NCI-H510A (cell line): ENCODE data around the gene KCP.
A peak's percentile ranks its signal among the peaks of the same experiment; 100 is the strongest.

ENCODE experiments used
- DNase-seq: peaks from one replicate; lab custom pipeline; 2025; lab: John Stamatoyannopoulos, UW

Gene KCP

GRCh38 chr7:128906766-128907559 lies 3.5 kb downstream of the KCP start:
- no peak for DNase-seq

- DNase-seq: no peak
These were observed 4.3 kb downstream of the KCP start for GRCh38 chr7:128906001-128906765.

GRCh38 chr7:128904381-128905197 lies 5.9 kb downstream of the KCP start:
- no peak for DNase-seq

- DNase-seq: no peak
These were observed 6.7 kb downstream of the KCP start for GRCh38 chr7:128903621-128904361.

- no peak for DNase-seq
These were observed 7.5 kb downstream of the KCP start for GRCh38 chr7:128902761-128903585.

GRCh38 chr7:128900237-128900636 lies 10.3 kb downstream of the KCP start:
- DNase-seq: no peak

- DNase-seq: no peak
These were observed 11.1 kb downstream of the KCP start for GRCh38 chr7:128899392-128899791.

GRCh38 chr7:128895320-128895719 lies 15.2 kb downstream of the KCP start:
- no peak for DNase-seq

GRCh38 chr7:128894101-128894440 lies 16.4 kb downstream of the KCP start:
- DNase-seq: no peak

GRCh38 chr7:128893251-128894100 lies 17.0 kb downstream of the KCP start:
- DNase-seq: no peak

- DNase-seq: no peak
These were observed 17.8 kb downstream of the KCP start for GRCh38 chr7:128892521-128893250.

- DNase-seq: no peak
These were observed 18.6 kb downstream of the KCP start for GRCh38 chr7:128891942-128892269.

GRCh38 chr7:128891110-128891941 lies 19.2 kb downstream of the KCP start:
- DNase-seq: peak; percentile 49

- no peak for DNase-seq
These were observed 20.0 kb downstream of the KCP start for GRCh38 chr7:128890306-128891109.

GRCh38 chr7:128889121-128889520 lies 21.4 kb downstream of the KCP start:
- no peak for DNase-seq

GRCh38 chr7:128888756-128889095 lies 21.8 kb downstream of the KCP start:
- DNase-seq: no peak

GRCh38 chr7:128888039-128888755 lies 22.3 kb downstream of the KCP start:
- DNase-seq: no peak
